ENCODE results near the gene TNS4. TPM values are rescaled to one million over a fixed set of nuclear protein-coding genes. Genes with fewer than 3 reads are reported as not detected.

Gene TNS4
- polyA plus RNA-seq, 1 experiment: 0.07 TPM

- no peak for TF ChIP-seq CTCF (IDR thresholded peaks at IDR 0.05; ENCODE audit: low read depth, low read length)
- CTCF ChIA-PET: interaction anchor here (0.7 to 13.7 kb wide), 10 partner anchors 13 to 316 kb away, joined by 3 to 174 read pairs (median 9); no protein-coding TSS in a partner anchor
Measured at GRCh38 chr17:40535438-40535837, 34.0 kb upstream of the TNS4 start.

GRCh38 chr17:40534371-40535189, 33.2 kb upstream of the TNS4 start:
- no peaks in the 10 kb centered on the region for H3K27me3 ChIP-seq (ENCODE audit: control insufficient read depth, insufficient read depth, low read length)
- no peaks in the 10 kb centered on the region for H3K9me3 ChIP-seq (ENCODE audit: control insufficient read depth, insufficient read depth, low read length)
- ChIA-PET POLR2A (interaction anchor here (0.7 to 7.5 kb wide), 9 partner anchors 14 to 91 kb away, joined by 3 to 133 read pairs (median 15); partner anchors contain the start of gene IGFBP4), CTCF (interaction anchor here (0.7 to 13.7 kb wide), 22 partner anchors 10 to 176 kb away, joined by 4 to 174 read pairs (median 11); no protein-coding TSS in a partner anchor)
- DNase-seq (ENCODE audit: low read depth, low spot score): no peak
- H3K4me3 ChIP-seq (ENCODE audit: low read depth, low read length): no peak overlapping the region
- no peak overlapping the region for H3K27ac ChIP-seq (ENCODE audit: low read depth, low read length)
- no peak for TF ChIP-seq CTCF (IDR thresholded peaks at IDR 0.05; ENCODE audit: low read depth, low read length)

More at GRCh38 chr17:40535438-40535837, 34.0 kb upstream of the TNS4 start:
- H3K27me3 ChIP-seq (ENCODE audit: control insufficient read depth, insufficient read depth, low read length): no peaks in the 10 kb centered on the region
- H3K27ac ChIP-seq (ENCODE audit: low read depth, low read length): no peak overlapping the region
- H3K4me3 ChIP-seq (ENCODE audit: low read depth, low read length): no peak overlapping the region
- POLR2A ChIA-PET: interaction anchor here (0.7 to 7.5 kb wide), 6 partner anchors 15 to 70 kb away, joined by 4 to 133 read pairs (median 28); no protein-coding TSS in a partner anchor
- H3K9me3 ChIP-seq (ENCODE audit: control insufficient read depth, insufficient read depth, low read length): no peaks in the 10 kb centered on the region
- DNase-seq (ENCODE audit: low read depth, low spot score): no peak

GRCh38 chr17:40533896-40534295, 32.5 kb upstream of the TNS4 start:
- Histone ChIP-seq H3K27me3 (ENCODE audit: control insufficient read depth, insufficient read depth, low read length) (no peaks in the 10 kb centered on the region), H3K4me3 (ENCODE audit: low read depth, low read length) (no peak overlapping the region), H3K9me3 (ENCODE audit: control insufficient read depth, insufficient read depth, low read length) (no peaks in the 10 kb centered on the region), H3K27ac (ENCODE audit: low read depth, low read length) (no peak overlapping the region)
- ChIA-PET POLR2A (interaction anchor here (0.7 to 7.5 kb wide), 15 partner anchors 9 to 632 kb away, joined by 3 to 133 read pairs (median 5); partner anchors contain the start of gene IGFBP4), CTCF (interaction anchor here (0.7 to 13.7 kb wide), 34 partner anchors 10 to 230 kb away, joined by 3 to 174 read pairs (median 9); partner anchors contain the start of gene GJD3)
- no peak for DNase-seq (ENCODE audit: low read depth, low spot score)
- no peak for TF ChIP-seq CTCF (IDR thresholded peaks at IDR 0.05; ENCODE audit: low read depth, low read length)

GRCh38 chr17:40532520-40533253, 31.3 kb upstream of the TNS4 start:
- CTCF ChIA-PET: interaction anchor here (0.5 to 13.7 kb wide), 36 partner anchors 8 to 258 kb away, joined by 3 to 174 read pairs (median 8); partner anchors contain the start of gene GJD3
- no peak for DNase-seq (ENCODE audit: low read depth, low spot score)
- Histone ChIP-seq H3K27ac (ENCODE audit: low read depth, low read length) (no peak overlapping the region), H3K4me3 (ENCODE audit: low read depth, low read length) (no peak overlapping the region), H3K9me3 (ENCODE audit: control insufficient read depth, insufficient read depth, low read length) (no peaks in the 10 kb centered on the region), H3K27me3 (ENCODE audit: control insufficient read depth, insufficient read depth, low read length) (no peaks in the 10 kb centered on the region)
- POLR2A ChIA-PET: interaction anchor here (0.5 to 7.5 kb wide), 21 partner anchors 10 to 1133 kb away, joined by 3 to 133 read pairs (median 5); partner anchors contain the start of genes IGFBP4 and TOP2A
- TF ChIP-seq CTCF (IDR thresholded peaks at IDR 0.05; ENCODE audit: low read depth, low read length): no peak

Data from AG04450 (cell line).